ENCODE data around the gene LRTM2.

Gene LRTM2

DNA sequence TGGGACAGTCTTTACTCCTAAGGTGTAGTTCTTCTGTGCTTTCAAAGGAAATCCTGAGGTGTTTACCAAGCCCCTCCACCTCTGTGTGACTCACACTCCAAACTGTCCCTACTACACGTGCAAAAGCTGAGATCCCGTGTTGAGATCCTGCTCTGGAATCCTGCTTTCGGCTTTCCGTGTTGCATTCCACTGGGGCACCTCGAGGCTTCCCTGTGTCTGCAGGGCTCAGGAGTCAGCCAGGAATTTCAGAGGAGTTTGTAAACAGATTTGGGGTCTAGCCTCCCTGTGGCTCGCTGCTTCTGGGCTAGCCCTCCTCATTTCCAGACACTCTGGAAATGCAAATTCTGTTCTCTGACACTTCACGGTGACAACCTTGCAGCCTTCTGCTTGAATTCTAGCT lies 49.7 kb downstream of the LRTM2 start:
- TF ChIP-seq, protein P1, sequence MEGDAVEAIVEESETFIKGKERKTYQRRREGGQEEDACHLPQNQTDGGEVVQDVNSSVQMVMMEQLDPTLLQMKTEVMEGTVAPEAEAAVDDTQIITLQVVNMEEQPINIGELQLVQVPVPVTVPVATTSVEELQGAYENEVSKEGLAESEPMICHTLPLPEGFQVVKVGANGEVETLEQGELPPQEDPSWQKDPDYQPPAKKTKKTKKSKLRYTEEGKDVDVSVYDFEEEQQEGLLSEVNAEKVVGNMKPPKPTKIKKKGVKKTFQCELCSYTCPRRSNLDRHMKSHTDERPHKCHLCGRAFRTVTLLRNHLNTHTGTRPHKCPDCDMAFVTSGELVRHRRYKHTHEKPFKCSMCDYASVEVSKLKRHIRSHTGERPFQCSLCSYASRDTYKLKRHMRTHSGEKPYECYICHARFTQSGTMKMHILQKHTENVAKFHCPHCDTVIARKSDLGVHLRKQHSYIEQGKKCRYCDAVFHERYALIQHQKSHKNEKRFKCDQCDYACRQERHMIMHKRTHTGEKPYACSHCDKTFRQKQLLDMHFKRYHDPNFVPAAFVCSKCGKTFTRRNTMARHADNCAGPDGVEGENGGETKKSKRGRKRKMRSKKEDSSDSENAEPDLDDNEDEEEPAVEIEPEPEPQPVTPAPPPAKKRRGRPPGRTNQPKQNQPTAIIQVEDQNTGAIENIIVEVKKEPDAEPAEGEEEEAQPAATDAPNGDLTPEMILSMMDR (conservative IDR thresholded peaks at IDR 0.05; ENCODE audit: low read depth, low read length) = no peak
- no peak for DNase-seq (ENCODE audit: low read depth)
- H3K4me3 ChIP-seq (ENCODE audit: low read depth, low read length) = no peak overlapping the region

DNA sequence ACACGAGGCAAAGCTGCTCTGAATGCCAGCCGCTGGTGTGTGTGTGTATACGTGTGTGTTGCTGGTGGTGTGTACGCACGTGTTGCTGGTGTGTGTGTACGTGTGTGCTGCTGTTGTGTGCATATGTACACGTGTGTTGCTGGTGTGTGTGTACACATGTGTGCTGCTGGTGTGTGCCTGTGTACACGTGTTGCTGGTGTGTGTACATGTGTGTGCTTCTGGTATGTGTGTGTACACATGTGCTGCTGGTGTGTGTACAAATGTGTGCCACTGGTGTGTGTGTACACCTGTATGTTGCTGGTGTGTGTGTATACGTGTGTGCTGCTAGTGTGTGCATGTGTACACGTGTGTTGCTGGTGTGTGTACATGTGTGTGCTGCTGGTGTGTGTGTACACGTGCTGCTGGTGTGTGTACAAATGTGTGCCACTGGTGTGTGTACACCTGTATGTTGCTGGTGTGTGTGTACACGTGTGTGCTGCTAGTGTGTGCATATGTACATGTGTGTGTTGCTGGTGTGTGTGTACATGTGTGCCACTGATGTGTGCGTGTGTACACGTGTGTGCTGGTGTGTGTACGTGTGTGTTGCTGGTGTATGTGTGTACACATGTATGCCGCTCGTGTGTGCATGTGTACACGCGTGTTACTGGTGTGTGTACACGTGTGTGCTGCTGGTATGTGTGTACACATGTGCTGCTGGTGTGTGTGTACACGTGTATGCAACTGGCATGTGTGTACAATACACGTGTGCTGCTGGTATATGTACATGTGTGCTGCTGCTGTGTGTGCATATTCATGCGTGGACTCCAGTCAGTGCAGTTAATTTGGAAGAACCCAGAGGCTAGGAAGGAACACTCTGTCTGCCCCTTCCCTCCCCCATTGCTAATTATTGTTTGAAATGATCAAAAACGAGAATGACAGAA lies 50.9 kb downstream of the LRTM2 start:
- TF ChIP-seq, protein P1 (conservative IDR thresholded peaks at IDR 0.05; ENCODE audit: low read depth, low read length) = no peak
- no peak overlapping the region for H3K4me3 ChIP-seq (ENCODE audit: low read depth, low read length)
- DNase-seq (ENCODE audit: low read depth) = no peak

DNA sequence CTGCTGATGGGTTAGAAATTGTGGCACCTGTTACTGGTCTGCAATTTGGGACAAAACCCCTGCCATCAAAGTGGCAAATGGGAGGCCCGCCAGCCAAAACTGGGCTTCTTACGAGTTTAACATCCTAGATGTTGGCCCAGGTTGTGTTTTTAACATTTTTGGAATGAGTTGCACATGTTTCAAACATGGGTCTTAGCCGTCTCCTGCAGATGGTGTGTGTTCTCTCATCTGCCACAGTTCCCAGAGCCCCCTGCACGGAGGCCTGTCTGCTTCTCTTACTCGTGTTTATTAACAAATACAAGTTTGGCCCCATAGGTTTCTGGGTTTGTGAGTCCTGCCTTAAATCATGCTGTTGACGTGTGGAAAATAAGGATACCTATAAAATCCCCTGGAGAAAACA lies 51.6 kb downstream of the LRTM2 start:
- no peak for DNase-seq (ENCODE audit: low read depth)
- TF ChIP-seq, protein P1 (conservative IDR thresholded peaks at IDR 0.05; ENCODE audit: low read depth, low read length) = no peak
- no peak overlapping the region for H3K4me3 ChIP-seq (ENCODE audit: low read depth, low read length)

DNA sequence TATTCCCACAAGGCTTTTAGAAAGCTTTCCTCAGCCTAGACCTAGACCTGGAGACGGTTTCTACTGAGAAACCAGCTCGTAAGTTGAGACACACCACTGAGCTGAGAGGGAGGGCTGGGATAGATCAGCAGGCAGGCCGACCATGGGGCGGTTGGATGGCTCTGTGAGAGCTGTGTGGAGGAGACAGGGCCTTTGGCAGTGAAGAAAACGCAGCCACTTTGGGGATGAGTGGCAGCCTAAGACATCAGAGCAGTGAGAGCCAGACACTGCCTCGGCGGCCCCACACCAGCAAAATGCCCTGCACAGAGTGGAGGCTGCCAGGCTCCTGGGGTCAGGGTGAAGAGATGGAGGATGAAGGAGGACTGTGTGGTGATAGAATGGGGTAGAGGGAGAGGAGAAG lies 52.1 kb downstream of the LRTM2 start:
- DNase-seq (ENCODE audit: low read depth) = no peak
- TF ChIP-seq, protein P1 (conservative IDR thresholded peaks at IDR 0.05; ENCODE audit: low read depth, low read length) = no peak
- no peak overlapping the region for H3K4me3 ChIP-seq (ENCODE audit: low read depth, low read length)

DNA sequence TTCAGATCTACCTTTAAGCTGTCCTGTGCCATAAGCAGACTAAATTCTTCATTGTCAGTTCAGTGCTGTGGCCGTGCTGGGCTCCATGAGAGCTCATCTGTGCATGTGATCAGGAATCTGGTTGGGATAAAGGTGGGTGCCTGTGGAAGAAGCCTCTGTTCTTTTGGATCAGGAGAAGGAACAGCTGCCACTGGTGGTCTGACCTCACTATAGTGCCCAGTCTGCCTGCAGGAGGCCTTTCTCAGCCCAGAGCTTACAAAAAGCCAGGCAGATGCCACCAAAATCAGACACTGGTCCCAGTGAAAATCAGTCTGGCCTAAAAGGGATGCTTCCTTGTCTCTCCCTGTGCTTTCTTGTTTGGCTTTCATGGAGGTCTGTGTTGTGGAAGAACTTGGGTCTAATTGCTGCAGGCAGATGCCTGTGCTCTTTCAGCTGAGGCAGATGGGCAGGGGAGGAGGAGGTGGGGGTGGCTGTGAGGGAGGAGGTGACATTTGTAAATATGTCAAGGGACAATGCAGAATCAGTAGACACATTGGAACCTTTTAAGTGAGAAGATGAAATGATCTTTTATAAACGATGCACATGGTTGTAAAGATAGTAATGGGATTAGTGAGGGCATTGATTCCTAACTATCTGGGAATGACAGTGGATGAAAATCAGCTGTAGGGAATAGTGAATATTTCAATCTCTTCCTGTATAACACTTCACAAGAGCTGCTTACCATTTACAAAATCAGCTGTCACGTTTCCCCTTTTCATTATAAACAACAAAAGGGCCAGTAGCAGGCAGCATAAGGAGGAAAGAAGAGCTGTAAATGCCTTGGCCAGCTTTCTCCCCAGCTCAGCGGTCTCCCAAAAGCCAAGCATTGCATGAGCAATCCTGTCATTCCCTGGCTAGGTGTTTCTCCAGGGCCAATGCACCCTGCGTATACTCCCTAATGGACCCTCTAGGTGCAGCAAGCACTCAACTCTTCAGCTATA lies 53.5 kb downstream of the LRTM2 start:
- TF ChIP-seq, protein P1 (conservative IDR thresholded peaks at IDR 0.05; ENCODE audit: low read depth, low read length) = no peak
- no peak for DNase-seq (ENCODE audit: low read depth)
- H3K4me3 ChIP-seq (ENCODE audit: low read depth, low read length) = no peak overlapping the region

DNA sequence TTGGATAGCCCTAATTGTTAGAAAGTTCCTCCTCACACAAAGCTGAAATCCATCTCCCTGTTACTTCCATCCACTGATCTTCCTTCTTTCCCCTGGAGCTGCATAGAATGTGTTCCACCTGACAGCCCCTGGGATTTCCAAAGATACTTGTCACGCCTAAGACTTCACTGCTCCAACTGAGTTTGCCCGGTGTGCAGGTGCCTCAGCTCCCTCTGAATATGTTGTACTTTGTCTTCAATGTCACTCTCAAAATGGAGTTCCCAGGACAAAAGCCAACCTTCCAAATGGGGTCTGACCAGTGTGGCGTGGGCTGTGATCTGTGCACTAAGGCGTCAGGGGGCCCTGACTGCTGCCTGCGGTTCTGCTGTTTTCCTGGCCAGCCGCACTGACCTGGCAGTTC lies 55.2 kb downstream of the LRTM2 start:
- TF ChIP-seq, protein P1 (conservative IDR thresholded peaks at IDR 0.05; ENCODE audit: low read depth, low read length) = no peak

More for the DNA sequence above, 55.2 kb downstream of the LRTM2 start:
- no peak for DNase-seq (ENCODE audit: low read depth)
- no peak overlapping the region for H3K4me3 ChIP-seq (ENCODE audit: low read depth, low read length)
